Stimulated activated CD4-positive, alpha-beta T cell treated with anti-CD3 and anti-CD28 coated beads, Interleukin-1b, Interleukin-23, amount 100 ng/mL, for 1 hour (primary cell): ENCODE results near the gene CGB8.

ENCODE experiments used
- DNase-seq, 2 donors: peaks; one replicate each; pipeline ENCODE4 v3.0.0-alpha.2; 2020; ENCODE audit warnings: low read depth in 2 of 2

CGB8 gene

GRCh38 chr19:49006905-49007304, 42.0 kb downstream of the CGB8 start:
- DNase-seq = no peak

- DNase-seq = no peak
Observed at GRCh38 chr19:49004964-49005614, 43.8 kb downstream of the CGB8 start.

- DNase-seq = no peak
Observed at GRCh38 chr19:49004133-49004532, 44.8 kb downstream of the CGB8 start.

GRCh38 chr19:48999481-49000325, 49.2 kb downstream of the CGB8 start:
- DNase-seq = peak; percentile 35 to 40

GRCh38 chr19:48997972-48998371, 50.9 kb downstream of the CGB8 start:
- DNase-seq = peak in 1 of 2 donors; percentile 27
